Left renal pelvis (tissue), 4 donors: ENCODE results near the gene ZFYVE19. TPM values are rescaled to one million over a fixed set of nuclear protein-coding genes. Genes with fewer than 3 reads are reported as not detected.
A peak's percentile ranks its signal among the peaks of the same experiment; 100 is the strongest.

Source experiments
- DNase-seq, 4 donors: peaks; one replicate each; pipeline ENCODE4 v3.0.0-alpha.2; 2013; ENCODE audit warnings: low read depth in 4 of 4, low spot score in 3 of 4
- polyA plus RNA-seq, 4 donors: library from polyadenylated mRNA; unstranded; fragments of 120-200 nt; gene quantifications; one replicate each; pipeline ENCODE4 v1.2.1, GENCODE V29; 2013; ENCODE audit not compliant: insufficient read length in 4 of 4

Gene ZFYVE19
- polyA plus RNA-seq, 4 donors: 22.4 to 31.4 (median 26.6) TPM

DNA sequence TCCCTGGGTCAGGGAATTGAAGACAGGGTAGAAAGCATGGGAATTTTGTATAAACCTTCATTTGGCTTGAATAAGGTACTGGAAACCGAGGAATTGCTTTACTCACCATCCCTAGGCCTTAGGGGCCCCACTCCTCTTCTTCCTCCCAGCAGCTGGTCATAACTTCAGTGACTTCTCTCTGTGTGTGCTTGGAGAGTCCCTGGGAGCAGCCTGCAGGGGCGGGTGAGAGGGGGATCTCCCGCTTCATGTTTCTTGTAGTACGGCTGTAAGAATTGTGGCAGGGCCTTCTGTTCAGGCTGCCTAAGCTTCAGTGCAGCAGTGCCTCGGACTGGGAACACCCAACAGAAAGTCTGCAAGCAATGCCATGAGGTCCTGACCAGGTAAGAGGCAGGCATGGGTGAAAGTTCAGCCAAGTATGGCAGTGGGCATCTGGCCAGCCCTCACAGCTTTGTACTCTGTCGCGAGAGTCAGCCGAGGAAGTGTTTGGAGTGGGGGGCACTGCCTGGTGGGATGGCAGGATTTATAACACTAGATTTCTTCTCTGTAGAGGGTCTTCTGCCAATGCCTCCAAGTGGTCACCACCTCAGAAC, 2.1 kb downstream of the ZFYVE19 start:
- DNase-seq: no peak

DNA sequence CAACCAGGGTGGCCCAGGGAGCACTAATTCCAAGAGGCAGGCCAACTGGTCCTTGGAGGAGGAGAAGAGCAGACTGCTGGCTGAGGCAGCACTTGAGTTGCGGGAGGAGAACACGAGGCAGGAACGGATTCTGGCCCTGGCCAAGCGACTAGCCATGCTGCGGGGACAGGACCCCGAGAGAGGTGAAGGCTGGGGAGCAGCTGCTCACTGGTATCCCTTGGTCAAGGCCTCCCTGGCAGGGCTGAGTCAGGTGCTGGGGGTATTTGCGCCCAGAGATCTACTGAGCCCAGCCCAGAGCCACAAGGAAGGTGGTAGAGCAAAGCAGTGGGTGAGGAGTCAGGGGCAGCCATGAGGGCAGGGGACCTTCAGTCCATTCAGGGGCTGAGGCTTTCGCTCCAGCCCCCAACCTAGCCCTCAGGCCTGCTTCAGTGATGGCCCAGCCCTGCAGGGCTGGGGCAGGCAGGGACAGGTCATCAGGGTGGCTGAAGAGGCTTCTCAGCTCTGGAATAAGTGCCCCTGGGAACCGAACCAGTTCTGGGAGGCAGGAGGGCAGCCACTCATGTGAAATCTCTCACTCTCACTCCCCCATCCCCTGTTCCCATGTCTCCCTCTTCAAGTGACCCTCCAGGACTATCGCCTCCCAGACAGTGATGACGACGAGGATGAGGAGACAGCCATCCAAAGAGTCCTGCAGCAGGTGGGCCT, 6.0 kb downstream of the ZFYVE19 start:
- DNase-seq: no peak

DNA sequence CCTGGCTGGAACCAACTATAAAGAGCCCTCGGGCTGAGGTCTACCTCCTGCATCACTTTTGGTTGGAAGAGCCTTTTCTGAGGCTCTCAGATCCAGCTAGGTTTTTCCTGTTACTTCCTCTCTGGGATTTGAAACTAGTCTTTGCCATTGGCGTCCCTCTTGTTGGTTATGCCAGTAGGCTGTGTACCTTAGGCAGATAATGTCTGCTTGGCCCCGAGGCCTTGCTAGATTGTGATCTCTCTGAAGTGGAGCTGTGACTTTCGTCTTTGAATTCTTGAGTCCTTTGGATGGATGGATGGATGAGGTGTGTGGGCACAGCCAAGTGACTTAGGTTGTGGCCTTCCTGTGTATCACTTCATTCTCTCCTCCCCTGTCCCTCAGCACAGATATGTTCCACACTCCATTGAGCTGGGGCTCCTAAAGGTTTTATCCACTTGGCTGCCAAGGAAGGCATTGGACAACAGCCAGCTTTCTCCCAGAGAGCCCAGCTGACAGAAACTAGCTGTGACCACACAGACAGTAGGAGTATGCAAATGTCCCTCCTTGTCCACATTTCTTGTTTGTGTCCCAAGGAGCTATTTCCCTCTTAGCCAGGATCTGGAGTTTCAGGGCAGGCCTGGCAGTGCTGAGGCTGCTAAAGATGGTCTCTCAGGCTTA, 8.3 kb downstream of the ZFYVE19 start:
- DNase-seq: peak; percentile 16 to 39 (median 24)

DNA sequence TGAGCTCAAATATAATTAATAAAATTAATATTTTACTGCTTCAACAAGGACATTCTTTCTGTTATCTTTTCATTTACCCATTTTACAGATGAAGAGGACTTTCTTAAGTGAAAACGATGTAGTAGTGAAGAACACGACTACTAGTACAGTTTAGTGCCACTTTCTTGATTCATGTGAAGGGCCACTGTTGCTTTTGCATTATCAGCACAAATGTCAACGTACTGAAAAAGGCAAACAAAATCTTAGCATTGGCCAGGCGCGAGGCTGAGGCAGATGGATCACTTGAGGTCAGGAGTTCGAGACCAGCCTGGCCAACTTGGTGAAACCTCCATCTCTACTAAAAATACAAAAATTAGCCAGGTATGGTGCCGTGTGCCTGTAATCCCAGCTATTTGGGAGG, 12.2 kb downstream of the ZFYVE19 start:
- DNase-seq: no peak

DNA sequence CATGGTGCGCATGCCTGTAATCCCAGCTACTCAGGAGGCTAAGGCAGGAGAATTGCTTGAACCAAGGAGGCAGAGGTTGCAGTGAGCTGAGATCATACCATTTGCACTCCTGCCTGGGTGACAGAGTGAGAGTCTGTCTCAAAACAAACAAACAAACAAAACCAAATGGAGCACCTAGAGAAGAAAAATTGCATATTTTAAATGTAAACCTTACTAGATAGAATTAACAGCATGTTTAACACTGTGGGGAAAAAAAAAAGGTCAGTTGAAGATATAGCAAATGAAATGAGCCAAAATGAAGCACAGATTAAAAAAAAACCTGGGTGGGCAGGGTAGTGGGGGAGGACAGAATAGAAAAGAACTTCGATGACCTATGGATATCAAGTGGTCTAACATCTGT, 14.3 kb downstream of the ZFYVE19 start:
- no peak for DNase-seq

DNA sequence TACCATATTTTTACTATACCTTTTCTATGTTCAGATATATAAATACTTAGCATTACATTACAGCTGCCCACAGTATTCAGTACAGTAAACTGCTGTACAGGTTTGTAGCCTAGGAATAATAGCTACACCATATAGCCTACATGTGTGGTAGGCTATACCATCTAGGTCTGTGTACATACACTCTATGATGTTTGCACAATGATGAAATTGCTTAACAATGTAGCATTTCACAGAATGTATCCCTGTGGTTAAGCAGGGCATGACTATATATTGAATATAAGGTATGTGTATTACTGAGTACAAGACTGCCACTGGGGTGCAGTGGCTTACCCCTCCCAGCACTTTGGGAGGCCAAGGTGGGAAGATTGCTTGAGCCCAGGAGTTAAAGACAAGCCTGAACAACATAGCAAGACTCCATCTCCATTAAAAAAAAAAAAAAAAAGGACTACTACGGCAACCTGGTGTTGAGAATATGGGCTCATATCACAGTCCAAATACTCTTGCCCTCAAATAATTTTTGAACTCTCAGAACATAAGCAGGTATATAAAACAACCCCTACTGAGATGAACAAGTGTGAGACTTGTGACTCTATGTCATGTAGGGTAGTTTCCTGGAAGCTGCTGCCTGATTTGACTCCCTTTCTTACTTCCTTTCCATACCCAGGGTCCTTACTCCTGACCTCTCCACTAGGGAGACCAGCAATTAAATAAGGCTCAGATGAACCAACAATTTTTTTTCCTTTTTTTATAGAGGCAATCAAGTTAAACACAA, 16.9 kb downstream of the ZFYVE19 start:
- no peak for DNase-seq

DNA sequence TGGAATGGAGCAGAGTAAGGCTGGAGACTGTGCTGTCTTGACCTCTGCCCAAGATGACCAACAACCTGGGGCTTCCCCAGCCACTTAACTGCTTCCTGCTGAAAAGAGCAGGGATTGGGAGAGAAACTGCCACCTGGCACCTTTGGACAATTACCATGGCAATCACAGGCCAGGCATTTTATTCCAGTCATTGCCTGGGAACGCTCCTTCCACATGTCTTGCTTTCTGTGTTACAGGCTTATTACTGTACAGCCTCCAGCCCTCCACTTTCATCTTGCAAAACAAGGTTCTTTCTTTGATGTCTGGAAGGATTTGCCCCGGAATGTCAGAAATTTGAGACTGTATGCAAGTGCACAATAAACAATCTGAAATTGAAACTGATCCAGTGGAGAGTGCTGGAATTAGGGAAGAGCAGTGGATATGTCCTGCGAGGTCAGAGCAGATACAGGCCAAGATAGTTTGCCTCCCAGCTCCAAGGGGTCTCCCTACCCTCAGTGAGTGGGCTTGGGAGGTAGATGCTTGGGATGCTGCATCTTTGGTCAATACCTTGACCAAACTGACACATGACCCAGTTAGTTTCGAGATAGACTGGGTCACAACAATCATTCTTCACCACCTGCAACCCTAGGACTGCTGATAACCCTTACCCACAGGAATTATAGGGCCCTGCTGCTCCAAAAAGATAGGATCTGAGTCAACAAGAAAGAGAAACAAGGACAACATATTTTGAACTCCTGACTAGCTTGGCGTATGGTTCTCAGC, 19.0 kb downstream of the ZFYVE19 start:
- DNase-seq: no peak

DNA sequence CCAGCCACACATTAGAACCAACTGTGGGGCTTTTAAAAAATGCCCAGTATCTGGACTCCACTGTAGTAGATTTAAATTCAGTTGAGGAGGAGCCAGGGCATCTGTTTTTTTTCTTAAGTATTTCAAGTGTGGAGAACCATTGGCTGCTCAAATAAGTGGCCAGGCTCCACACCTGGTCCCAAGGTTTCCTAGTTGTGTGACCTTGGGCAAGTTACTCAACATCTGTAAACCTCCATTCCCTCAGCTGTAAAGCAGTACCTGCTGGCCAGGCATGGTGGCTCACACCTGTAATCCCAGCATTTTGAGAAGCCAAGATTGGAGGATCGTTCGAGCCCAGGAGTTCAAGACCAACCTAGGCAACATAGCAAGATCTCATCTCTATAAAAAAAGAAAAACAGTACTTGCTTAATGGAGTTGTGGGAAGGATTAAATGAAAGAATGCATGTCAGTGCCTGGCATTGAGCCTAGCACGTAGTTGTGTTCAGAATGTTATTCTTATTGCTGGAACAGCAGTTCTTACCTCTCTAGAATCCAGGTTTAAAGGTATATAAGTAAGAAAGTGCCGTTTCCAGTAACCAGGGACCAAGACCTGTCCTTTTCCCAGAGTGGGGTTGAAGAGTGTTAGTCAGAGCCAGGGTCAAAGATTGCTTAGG, 19.7 kb downstream of the ZFYVE19 start:
- no peak for DNase-seq

DNA sequence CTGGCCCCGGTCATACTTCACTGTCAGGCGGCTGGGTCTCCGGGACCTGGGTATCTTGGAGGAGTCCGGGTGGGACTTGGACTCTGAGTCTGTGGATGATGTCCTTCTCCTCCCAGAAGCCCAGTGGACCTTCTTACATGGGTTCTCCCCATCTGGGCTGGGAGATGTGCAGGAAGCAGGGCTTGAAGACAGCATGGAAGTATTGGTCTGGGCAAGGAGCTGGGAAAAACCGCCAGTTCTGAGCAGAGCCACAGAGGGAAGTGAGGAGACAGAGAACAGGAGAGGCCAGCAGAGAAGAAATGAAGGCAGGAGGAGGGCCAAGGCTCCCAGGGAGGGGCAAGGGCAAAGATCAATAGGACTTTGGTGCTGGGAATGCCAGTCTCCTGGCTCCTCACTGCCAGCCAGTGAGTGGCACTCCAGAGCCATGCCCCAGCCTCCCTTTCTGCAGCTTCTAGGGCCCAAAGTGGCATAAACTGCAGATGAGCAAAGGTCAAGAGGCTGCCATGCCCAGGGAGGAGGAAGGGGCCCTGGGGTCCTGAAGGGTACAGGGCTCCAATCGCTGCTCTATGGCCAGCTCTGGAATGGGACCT, 21.7 kb downstream of the ZFYVE19 start, which contains the start of gene PPP1R14D:
Gene PPP1R14D, minus strand, starts transcription at position 262 of the 590 bp plus-strand sequence. Its CDS starts 67 bp downstream, at position 195.
- DNase-seq: no peak

DNA sequence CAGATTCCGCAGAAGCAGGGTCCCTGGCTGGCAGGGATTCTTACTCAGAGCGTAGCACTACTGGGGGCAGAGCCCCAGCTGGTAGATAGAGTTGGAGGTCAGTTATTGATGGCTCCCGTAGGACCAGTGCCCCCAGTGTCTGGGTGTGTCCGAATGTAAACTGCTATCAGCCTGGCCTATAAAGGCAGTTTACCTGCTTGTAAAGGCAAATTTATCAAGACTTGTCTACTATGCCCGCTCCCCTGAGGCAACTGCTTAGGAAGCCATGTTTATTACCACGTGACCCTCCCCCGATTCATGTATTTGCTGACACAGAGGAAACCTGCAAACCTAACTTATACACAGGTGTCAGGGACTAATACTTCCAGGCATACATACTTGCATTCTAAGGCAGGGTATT, 22.2 kb downstream of the ZFYVE19 start:
- no peak for DNase-seq

DNA sequence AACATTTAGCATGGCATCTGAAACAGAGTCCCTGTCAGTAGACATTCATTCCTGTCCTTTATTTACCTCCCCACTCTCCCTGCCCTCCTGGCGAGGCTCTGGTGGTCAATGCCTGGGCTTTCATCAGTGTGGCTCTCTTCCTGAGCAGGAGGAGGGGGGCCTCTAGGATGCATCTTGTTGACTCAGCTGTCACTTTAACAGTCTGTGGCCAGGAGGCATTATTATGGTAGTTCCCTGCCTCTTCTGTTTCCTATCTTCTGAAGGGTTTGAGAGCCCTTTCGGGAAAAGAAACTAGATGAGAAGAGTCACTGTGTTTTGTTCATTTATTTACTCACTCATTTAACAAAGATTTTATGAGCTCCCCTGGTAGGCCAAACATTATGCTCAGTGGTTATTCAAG, 24.0 kb downstream of the ZFYVE19 start:
- DNase-seq: no peak

DNA sequence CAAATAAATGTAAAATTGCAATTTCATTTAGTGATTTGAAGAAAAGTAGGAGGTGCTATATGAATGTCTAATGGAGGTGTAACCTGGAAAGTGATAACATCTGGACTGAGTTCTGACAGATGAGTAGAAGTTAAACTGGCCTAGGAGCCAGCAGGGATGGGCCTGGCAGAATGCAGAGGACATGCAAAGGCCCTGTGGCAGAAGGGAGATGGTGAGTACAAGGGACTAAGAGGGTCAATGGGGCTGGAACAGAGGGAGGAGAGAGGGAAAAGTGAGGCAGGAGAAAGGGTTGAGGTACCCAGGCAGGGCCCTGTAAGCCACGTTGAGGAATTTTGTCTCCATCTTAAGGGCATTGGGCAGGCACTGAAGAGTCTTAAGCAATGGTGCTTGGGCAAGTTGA, 25.0 kb downstream of the ZFYVE19 start:
- DNase-seq: no peak

DNA sequence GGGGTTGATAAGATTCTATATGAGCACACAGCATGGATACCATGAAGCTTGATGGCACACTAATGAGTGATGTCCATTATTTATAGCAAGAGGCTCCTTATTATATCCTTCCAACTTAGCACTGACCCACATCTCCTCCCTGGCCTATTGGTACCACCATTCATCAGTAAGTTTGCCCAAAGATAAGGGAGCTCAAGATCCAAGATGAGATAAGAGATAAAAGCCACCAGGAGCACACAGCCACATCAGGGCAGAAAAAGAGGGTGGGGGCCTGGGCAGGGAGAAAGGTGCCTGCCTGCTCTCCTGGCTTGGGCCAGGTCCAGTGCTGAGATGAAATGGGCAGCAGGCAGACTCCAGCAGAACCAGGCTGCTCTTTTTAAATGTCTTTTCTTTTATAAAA, 26.0 kb downstream of the ZFYVE19 start:
- DNase-seq: no peak

DNA sequence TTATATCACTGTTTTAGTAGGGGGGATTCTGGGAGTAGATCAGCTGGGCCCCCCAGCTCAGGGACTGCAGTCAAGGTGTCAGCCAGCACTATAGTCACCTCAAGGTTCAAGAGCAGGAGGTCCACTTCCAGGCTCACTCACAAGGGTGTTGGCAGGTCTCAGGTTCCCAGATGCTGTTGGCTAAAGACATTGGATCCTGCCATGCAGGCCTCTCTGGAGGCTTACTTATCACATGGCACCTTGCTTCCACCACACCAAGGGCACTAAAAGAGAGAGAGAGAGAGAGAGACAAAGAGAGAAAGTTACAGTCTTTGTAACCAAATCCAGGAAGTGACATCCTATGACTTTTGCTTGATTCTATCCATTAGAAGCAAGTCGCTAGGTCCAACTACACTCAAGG, 29.1 kb downstream of the ZFYVE19 start:
- no peak for DNase-seq

DNA sequence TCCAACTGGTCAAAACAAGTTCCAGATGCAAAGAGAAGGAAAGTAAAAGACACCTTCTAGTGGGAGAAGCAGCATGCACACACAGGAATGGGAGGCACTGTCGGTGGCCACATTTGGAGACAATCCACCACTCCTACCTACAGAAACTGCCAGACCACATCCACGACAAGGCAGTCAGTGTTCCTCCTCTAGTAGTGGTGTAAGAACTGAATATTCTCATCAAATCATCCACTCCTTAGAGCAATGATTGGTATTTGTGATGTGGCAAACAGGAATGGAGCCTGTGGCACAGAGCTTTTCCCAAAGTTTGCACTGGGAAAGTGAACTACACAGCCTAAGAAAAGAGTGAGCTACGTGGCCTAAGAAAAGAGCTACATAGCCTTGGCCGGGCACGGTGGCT, 31.9 kb downstream of the ZFYVE19 start:
- no peak for DNase-seq

DNA sequence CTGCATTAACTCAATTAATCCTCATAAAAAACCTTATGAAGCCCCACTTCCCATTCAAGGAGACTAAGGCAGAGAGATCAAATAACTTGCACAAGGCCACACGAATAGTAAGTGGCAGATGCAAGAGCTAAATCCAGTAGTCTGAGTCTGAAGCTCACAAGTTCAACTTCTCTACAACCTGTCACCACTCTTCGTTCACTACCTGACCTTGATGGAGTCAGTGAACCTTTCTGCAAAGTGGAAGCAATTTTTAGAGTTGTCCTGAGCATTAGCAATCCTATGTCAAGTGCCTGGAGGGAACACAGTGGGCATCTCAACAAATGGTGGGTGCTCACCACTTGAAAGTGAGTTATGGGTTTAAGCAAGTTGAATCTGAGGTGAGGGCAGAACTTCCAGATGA, 34.9 kb downstream of the ZFYVE19 start:
- DNase-seq: no peak

DNA sequence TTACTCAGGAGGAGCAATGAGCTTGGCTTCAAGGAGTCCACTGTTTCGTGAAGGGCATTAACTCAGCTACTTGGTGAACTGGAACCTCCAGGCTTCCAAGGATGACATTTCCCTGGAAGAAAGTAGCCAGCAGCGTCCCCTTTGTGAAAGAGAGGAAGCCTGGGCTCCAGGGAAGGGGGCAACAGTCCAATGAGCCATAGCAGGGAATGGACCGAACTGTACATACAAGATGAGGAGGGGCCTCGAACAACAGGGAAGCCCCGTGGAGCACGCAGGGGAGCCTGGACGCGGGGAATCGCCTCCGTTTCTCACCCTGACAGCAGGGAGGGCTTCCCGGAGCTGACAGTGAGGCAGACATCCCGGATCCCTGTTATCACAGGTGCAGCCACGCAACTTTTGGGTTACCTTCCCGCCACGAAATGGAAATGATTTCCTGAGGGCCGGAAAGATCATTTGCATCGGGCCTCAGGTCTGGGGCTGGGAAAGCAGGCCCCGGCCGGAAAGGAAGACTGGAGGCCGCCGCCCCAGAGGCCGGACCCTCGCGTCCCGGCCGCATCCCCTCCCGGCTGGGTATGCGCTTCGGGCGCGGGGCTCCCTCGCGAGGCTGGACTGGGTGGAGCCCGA, 36.5 kb downstream of the ZFYVE19 start:
- no peak for DNase-seq

DNA sequence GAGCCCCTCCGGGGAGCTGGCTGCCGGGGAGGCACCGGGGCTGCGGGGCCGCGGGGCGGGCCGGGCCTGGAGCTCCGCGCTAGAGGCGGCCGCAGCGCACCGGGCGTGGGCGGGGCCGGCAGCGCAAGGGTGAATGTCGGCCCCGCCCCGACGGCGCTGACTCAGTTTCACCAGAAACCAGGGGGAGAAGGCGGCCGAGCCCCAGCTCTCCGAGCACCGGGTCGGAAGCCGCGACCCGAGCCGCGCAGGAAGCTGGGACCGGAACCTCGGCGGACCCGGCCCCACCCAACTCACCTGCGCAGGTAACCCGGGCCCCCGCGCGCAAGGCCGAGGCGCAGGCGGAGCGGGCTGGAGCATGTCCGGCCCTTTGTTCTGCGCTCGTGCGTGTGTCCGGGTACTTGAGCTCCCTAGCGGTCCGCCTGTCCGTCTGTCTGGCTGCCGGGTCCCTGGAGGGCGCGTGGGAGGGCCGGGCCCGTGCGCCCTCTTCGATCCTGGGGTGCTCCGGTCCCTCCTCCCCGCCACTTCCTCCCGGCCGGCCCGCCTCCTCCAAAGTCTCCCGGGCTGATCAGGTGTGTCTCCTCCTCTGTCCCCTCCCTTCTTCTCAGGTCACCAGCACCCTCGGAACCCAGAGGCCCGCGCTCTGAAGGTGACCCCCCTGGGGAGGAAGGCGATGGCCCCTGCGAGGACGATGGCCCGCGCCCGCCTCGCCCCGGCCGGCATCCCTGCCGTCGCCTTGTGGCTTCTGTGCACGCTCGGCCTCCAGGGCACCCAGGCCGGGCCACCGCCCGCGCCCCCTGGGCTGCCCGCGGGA, 37.2 kb downstream of the ZFYVE19 start, which contains the start of gene SPINT1:
Gene SPINT1, plus strand, starts transcription at position 164 of the 811 bp plus-strand sequence. Its CDS starts 507 bp downstream, at position 671.
- no peak for DNase-seq
